Left renal cortex interstitium (tissue), 4 donors: Measurements from ENCODE around the gene HDGFL3. TPM values are rescaled to one million over a fixed set of nuclear protein-coding genes. Genes with fewer than 3 reads are reported as not detected.
A peak's percentile ranks its signal among the peaks of the same experiment; 100 is the strongest.
"Not testable (repeated sequence)": the region's sequence is repeated elsewhere in the genome, so short reads cannot be mapped to it uniquely, and the experiment has no call there.

ENCODE experiments used
- DNase-seq, 4 donors: peaks; one replicate each; pipeline ENCODE4 v3.0.0-alpha.2; 2013; ENCODE audit warnings: low read depth in 4 of 4, low spot score in 2 of 4, missing footprints in 1 of 4
- polyA plus RNA-seq, 4 donors: library from polyadenylated mRNA; unstranded; fragments of 120-200 nt; gene quantifications; one replicate each; pipeline ENCODE4 v1.2.1, GENCODE V29; 2013; ENCODE audit not compliant: insufficient read length in 4 of 4

Gene HDGFL3
- 100 to 1,000 TPM in 1 of 4 donors, 10 to 100 TPM in 3; 87.7 to 105 (median 95.5) TPM for polyA plus RNA-seq

DNA sequence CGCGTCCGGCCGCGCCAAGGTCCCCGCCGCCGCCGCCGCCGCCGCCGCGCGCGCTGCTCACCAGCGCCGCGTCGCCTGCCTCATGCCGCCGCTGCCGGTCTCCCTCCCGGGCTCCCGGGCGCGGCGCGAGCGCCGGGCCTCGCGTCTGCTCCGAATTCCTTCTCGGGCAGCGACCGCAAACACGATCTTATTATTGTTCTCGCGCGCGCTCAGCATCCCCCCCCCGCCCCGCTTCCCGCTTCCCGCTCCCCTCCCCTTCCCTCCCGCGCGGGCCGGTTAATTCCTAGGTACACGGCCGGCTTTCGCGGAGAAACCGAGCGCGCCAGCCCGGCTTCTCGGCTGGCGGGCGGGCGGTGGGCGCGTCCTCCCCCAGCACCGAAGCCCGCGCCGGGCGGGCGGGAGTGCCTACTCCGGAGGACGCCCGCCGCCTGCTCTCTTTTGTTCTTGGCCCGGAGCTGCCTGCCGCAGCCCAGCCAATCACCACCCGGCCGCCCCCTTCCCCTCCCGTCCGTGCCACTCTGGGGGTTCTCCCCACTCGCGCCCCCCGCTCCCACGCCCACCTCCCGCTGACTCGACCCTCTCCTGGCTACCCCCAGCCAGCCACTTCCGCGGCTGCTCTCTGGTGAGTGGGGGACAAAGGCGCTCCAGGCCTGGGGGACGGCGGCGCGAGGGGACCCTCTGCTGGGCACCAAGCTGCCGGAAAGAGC is at the start of gene HDGFL3:
HDGFL3 (minus strand) TSS at position 164 of the 707 bp plus-strand sequence. CDS start 409 bp downstream, outside the sequence.
- peak in 3 of 4 donors; percentile 29 to 56 (median 53) for DNase-seq

GRCh38 chr15:83250781-83251180 is 43.2 kb upstream of the HDGFL3 start:
- DNase-seq = no peak

- DNase-seq = no peak
Observed at GRCh38 chr15:83249030-83249343, 41.4 kb upstream of the HDGFL3 start.

DNA sequence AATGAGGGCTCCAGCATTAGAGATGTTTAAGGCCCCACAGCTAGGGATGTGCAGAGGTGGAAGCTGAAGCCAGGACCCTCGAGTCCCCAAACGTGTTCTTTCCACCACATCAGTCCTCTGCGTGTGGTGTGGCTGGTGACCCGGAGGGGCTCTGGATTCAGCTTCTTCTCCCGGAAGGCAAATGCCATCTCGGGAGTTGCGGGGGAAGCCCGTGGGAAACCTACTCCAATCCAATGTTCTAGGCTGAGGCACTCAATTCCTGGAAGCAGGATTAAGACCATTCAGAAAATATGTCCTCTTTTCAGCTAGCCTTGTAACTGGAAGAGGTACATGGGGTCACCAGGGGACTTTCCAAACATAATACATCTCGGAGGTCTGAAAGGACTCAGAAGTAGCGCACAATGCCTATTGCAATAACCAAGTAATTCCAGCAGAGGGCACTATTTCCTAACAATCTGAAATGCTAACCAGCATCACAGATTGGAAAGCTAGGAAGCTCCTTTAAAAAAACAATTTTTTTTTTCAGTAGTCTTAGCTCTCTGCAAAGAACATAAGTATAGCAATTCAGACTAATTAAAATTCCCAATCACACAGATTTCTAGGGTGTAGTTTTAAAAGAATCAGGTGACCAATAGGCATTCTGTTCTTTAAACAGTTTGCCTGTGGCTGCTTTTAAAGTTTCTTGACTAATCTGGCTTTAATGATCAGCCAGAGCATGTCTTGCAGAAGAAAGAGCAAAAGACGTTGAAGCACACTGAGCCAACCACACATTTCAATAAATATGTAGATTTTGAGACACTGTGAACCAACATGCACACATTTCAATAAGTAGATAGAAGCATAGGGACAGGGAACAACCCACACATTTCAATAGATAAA is 40.8 kb upstream of the HDGFL3 start:
- DNase-seq = peak; percentile 44 to 69 (median 52)

DNA sequence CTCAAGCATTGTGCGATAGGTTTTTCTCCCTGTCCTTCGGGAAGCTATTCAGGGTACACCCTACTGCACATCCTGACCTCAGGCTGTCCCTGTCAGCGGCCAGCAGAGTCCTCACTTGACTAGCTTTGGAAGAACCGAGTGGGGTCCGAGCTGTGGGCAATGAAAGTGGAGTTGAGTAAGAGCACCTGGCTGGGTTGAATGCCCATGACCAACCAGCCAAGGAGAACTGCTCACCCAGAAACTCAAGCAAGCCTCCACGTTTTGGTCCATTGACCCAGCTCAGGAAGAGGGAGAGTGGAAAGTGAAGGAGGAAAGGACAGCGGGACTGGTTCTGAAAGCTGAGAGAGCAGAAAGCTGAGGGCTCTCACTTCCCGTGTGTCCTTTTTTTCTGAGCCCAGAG is 36.0 kb upstream of the HDGFL3 start:
- DNase-seq = no peak

DNA sequence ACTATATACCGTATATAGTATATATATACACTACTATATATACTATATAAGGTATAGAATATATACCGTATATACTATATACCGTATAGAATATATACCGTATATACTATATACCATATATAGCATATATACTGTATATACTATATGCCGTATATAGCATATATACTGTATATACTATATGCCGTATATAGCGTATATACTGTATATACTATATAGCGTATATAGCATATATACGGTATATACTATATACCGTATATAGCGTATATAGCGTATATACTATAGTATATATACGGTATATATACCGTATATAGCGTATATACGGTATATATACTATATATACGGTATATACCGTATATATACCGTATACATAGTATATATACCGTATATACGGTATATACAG is 22.6 kb upstream of the HDGFL3 start:
- no peak for DNase-seq

- no peak for DNase-seq
Observed at GRCh38 chr15:83225449-83225848, 17.8 kb upstream of the HDGFL3 start.

- not testable (repeated sequence) for DNase-seq
Observed at GRCh38 chr15:83221781-83222180, 14.2 kb upstream of the HDGFL3 start.

GRCh38 chr15:83219026-83219425 is 11.4 kb upstream of the HDGFL3 start:
- no peak for DNase-seq

GRCh38 chr15:83215306-83215705 is 7.7 kb upstream of the HDGFL3 start:
- DNase-seq = no peak

GRCh38 chr15:83210619-83211018 is 3.0 kb upstream of the HDGFL3 start:
- DNase-seq = no peak

GRCh38 chr15:83209333-83209732 is 1.7 kb upstream of the HDGFL3 start:
- DNase-seq = no peak

- peak in 1 of 4 donors; percentile 59 for DNase-seq
Observed at GRCh38 chr15:83208367-83208661, 691 bp upstream of the HDGFL3 start.

GRCh38 chr15:83207009-83207659 is 489 bp downstream of the HDGFL3 start:
- DNase-seq = peak in 2 of 4 donors; percentile 25 to 44

- peak in 1 of 4 donors; percentile 44 for DNase-seq
Observed at GRCh38 chr15:83206526-83207008, 1.1 kb downstream of the HDGFL3 start.

- peak in 2 of 4 donors; percentile 8 to 34 for DNase-seq
Observed at GRCh38 chr15:83205725-83206324, 1.8 kb downstream of the HDGFL3 start.

DNA sequence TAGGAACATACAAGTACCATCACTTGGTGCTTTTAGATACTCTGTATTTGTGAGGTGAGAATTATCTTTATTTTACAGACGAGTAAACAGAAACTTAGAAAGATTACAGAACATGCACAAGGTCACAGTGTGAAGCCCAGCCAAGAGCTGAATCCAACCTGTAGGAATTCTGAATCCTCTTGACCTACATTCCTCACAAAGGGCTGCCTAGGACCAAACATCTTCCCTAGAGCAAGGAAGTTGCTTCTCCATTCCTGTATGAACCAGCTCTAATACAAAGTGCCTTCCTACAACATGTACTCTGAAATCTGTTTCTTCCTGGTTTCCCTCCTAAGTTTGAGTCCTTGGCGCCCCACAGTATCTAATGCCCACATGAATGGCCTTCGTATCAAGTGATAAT is 2.9 kb downstream of the HDGFL3 start:
- no peak for DNase-seq

DNA sequence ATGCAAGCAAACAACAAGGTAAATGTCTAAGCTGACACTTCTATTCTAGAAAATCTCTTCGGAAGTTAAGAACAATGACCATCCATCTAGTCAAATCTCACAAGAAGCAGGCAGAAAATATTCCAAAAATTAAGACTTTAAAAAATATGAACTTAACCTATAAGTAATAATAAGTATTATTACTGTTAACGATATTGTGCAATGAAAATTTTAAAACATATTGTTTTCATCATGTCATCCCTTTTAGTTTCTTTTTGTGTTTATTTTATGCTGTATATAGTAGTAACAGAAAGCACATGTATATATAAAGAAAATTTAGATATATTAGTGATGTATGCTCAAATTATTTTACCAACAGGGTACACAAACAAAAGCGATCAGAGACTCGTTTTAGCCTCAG is 4.1 kb downstream of the HDGFL3 start:
- no peak for DNase-seq

- no peak for DNase-seq
Observed at GRCh38 chr15:83200589-83200988, 7.0 kb downstream of the HDGFL3 start.

- DNase-seq = no peak
Observed at GRCh38 chr15:83200162-83200561, 7.5 kb downstream of the HDGFL3 start.

DNA sequence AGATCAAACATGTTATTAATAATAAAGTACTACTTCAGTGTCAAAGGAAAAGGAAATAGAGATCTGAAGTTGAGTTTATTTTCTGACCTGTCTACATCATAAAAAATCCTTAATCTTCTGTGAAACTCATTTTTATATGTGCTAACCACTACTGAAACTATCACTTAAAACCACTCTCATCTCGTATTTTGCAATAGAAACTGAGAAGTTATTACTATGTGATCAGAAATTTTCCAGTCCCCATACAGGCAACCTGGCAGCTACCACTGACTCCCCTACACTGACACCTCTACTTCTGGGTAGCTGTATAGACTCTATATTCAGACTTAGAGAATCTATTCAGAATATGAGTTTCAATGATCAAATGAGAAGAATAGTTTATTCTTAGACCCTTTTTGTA is 8.3 kb downstream of the HDGFL3 start:
- DNase-seq = no peak
